Hematopoietic multipotent progenitor cell (in vitro differentiated cells): ENCODE data around the gene VPS8. TPM values are rescaled to one million over a fixed set of nuclear protein-coding genes. Genes with fewer than 3 reads are reported as not detected.
A peak's percentile ranks its signal among the peaks of the same experiment; 100 is the strongest.
"Not testable (repeated sequence)": the region's sequence is repeated elsewhere in the genome, so short reads cannot be mapped to it uniquely, and the experiment has no call there.

Experiments used
- DNase-seq, 3 donors: peaks; one replicate each; pipeline ENCODE4 v3.0.0-alpha.2; 2011 to 2015; ENCODE audit warnings: low read depth in 2 of 3, low spot score in 2 of 3
- total RNA-seq: library from RNA; depleted of rRNA; stranded (reverse); fragments of >200 nt; gene quantifications from one replicate; pipeline ENCODE4 v1.2.3, GENCODE V29; 2012

Gene VPS8
- total RNA-seq, 1 donor, result 36.6 TPM

DNA sequence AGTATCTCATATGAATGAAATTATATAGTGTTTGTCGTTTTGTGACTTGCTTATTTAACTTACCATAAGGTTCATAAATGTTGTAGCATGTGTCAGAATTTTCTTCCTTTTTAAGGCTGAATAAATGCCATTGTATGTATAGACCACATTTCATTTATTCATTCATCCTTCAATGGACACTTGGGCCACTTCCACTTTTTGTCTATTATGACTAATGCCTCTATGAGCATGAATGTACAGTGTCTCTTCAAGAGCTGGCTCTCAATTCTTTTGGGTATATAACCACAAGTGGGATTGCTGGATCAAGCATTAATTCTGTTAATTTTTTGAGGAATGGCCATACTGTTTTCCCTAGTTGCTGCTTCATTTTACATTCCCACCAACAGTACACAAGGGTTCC, 156.1 kb downstream of the VPS8 start:
- no peak for DNase-seq

DNA sequence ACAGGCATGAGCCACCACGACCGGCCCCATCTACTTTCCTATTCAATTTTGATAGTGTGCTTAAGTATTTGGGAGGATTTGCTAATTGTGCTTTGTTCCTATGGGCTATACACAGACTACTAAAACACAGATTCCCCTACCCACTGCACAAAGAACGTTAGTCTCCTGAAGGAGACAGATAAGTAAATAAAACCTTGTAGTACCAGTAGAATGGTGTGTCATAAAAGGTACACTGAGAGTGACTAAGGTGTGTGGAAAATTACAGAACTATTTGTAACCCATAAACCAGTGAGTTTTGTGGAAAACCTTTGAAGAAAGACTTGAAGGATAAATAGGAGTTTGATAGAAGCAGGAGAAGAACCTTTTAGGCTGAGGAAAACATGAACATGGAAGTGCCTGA, 158.2 kb downstream of the VPS8 start:
- DNase-seq, result no peak

GRCh38 chr3:184977796-184978195, 165.8 kb downstream of the VPS8 start:
- DNase-seq, result no peak

- DNase-seq, result no peak
These were observed 169.1 kb downstream of the VPS8 start for GRCh38 chr3:184981071-184981470.

DNA sequence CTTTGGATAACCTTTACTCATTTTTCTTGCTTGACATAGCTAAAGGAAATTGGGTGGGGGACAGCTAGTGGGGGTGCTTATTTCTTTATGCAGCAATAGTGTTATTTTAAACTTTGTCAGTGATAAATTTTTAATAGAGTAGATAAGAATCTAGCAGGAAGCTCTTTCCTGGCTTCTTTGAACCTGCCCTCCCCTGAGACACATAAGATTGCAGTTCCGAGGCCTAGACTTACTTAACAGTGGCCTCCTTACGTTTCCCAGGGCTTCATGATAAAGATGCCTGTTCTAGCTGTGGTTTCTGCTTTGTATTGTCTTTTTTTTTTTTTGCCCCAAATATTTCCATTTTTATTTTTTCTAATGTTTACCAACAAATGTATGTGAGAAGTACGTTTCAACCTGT, 170.1 kb downstream of the VPS8 start:
- peak in 2 of 3 donors; percentile 3 to 33 for DNase-seq

GRCh38 chr3:184985586-184985985, 173.6 kb downstream of the VPS8 start:
- DNase-seq, result no peak

GRCh38 chr3:184986366-184986889, 174.5 kb downstream of the VPS8 start:
- no peak for DNase-seq

DNA sequence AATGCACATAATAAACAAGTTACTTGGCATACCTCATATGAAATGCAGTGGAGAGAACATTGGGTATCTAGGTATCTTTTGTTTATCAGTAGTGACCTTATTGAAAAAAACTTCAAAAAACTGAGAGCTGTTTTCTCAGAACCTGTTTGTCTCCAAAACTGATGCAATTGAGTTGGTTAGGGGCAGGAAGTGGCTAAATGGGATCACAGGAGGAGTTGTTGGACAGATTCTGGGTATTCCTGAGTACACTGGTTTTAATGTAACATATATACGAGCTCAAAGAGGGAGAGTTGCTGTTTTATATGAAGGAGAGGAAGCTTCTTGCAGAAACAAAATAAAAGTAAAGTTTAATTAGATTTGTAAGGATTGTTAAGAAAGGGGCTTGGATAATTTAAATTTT, 181.4 kb downstream of the VPS8 start:
- no peak for DNase-seq

DNA sequence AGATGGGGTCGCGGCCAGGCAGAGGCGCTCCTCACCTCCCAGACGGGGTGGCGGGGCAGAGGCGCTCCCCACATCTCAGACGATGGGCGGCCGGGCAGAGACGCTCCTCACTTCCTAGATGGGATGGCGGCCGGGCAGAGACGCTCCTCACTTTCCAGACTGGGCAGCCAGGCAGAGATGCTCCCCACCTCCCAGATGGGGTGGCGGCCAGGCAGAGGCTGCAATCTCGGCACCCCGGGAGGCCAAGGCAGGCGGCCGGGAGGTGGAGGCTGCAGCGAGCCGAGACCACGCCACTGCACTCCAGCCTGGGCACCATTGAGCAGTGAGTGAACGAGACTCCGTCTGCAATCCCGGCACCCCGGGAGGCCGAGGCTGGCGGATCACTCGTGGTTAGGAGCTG, 191.9 kb downstream of the VPS8 start:
- not testable (repeated sequence) for DNase-seq

DNA sequence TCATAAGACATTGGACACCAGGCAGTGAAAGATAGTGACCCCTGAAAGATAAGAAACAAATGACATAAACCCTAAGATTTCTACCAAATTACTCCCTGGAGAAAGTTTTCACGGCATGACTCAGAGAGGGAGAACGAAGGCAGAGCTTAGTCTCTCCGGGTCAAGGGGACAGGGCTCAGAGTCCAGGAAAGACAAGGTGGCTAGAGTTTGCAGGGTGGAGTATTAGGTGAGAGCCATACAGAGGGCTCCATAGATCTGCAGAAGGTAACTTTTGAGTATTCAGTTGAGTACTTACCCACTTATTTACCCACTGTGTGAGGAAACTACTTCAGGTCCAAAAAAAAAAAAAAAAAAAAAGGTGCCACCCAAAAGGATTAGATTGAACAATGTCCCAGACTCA, 197.7 kb downstream of the VPS8 start:
- no peak for DNase-seq

DNA sequence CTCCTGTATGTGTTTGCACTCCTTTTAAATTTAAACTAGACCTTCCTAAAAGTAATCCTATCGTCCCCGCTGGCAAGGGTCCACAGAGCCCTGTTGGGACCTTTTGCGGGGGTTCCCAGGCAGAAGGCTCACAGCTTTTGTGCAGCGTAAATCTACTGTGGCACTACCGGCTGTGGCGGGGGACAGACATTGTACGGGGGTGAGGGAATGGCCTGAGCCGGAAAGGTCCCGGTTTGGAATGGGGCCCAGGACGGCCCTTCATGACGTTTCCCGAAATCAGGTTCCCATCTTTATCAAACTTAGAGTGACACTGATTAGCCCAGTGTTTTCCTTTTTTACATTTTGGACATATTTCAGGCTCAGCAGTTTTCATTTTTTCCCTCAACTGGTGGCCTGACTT, 205.6 kb downstream of the VPS8 start:
- not testable (repeated sequence) for DNase-seq

- not testable (repeated sequence) for DNase-seq
These were observed 206.0 kb downstream of the VPS8 start for GRCh38 chr3:185017996-185018395.

GRCh38 chr3:185021256-185021655, 209.3 kb downstream of the VPS8 start:
- no peak for DNase-seq

- DNase-seq, result no peak
These were observed 212.4 kb downstream of the VPS8 start for GRCh38 chr3:185024406-185024805.

- DNase-seq, result peak in 2 of 3 donors; percentile 25 to 57
These were observed 213.0 kb downstream of the VPS8 start for GRCh38 chr3:185024966-185025365.

DNA sequence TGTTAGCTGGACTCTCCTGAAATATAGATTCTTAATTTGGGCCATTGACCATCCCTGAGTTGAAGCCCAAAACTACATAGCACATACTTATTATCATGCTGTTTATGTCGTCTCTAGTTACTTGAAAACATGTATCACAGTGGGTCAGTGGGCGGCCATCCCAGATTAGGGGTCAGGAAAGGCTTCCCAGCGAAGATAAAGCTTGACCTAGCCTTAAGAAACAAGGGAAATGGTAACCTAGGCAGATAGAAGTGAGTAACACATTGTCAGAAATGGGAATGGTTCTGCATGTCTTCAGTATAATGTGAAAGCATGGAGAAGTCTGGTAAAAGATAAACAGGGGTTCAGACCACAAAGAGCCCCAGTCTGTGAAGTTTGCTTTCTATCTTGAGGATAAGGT, 216.2 kb downstream of the VPS8 start:
- DNase-seq, result no peak

- no peak for DNase-seq
These were observed 217.1 kb downstream of the VPS8 start for GRCh38 chr3:185029086-185029485.

DNA sequence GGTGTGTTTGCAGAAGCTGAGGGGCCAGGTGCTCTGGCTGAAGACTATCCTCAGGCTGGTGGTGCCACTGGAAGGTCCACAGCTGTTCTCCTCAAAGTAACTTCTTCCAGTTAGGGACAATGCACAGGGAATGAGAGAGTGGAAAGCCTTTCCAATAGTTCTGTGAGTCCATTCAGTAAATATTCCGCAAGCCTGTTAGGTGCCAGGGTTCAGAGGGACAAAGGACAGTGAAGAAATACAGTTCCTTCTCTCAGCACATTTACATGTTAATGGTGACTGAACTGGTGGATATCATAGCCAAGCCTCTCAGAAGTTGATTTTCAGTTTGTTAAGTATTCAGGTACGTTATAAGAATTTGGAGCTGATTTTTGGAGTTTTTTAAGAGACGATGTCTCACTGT, 218.4 kb downstream of the VPS8 start:
- no peak for DNase-seq

- DNase-seq, result no peak
These were observed 219.0 kb downstream of the VPS8 start for GRCh38 chr3:185030951-185031350.

DNA sequence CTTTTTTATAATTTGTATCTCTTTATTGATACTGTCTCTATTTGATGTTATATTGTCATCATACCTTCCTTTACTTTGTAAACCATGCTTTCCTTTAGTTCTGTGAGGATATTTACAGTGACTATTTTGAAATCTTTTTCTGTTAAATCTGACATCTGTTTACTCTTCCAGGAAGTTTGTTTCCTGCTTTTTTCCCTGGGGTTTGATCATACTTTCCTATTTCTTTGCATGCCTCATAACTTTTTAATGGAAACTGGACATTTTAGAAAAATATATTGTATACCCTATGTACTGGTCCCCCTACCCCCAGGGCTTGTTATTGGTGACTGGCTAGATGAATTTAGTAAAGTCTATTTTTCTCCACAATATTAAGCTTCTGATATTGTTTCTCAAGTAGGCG, 225.8 kb downstream of the VPS8 start:
- no peak for DNase-seq

DNA sequence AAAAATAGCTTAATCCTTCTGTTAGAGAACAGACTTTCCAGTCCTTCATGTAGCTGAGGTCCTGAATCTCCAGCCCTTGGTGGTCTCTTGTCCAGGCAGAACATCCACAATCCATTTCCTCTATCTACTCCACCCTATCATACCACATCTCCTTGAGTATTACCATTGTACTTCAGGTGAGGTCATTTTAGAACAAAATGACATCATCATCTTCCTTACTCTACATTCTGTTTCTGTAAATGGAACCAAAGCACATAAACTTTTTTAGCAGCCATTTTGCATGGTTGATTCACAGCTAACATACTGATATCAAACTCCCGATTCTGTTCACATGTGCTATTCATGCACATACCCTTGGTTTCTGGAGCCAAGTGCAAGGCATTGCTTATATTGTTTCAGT, 228.5 kb downstream of the VPS8 start:
- DNase-seq, result no peak

GRCh38 chr3:185041540-185041939, 229.6 kb downstream of the VPS8 start:
- DNase-seq, result no peak

DNA sequence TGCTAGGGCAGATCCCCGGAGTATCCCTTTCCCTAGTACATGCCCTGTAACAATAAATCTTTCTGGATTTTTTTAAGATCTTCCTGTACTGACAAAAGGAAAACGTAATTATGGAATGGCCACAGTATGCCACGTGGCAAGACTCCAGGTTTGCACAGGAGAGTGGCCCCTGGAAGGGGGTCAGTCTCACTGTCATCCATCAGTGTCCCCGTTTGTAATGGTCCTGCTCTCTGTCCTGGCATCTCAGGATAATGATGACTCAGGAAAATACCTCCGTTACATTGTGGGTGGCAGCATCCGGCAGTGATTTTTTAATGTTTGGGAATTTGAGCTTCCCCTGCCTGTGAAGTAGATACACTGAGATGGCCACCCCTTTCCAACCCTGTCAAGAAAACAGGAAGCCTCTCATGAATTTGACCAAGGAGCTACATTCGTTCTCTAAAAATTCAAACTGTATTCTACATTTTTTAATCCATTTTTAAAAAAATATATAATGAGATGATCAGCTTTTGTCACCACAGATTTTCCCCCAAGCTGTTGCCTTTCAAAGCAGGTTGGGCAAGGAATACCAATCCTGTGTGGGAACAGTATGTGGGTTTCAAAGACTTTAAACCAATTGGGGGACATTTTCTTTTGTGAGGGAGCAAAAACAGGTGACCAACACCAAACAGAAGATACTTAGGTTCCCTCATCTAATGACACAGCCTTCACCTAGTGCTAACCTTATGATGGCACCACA, 230.5 kb downstream of the VPS8 start:
- DNase-seq, result no peak
